Measurements from ENCODE around the gene DNAH7. TPM values are rescaled to one million over a fixed set of nuclear protein-coding genes. Genes with fewer than 3 reads are reported as not detected.
"Not testable (repeated sequence)": the region's sequence is repeated elsewhere in the genome, so short reads cannot be mapped to it uniquely, and the experiment has no call there.

Gene DNAH7
- total RNA-seq, 1 donor from 2014 or later: 0.25 TPM

- ATAC-seq (no peak), DNase-seq (no peak)
- intact Hi-C loops (cut with micrococcal nuclease): no loop called here
These were observed 73.1 kb downstream of the DNAH7 start for GRCh38 chr2:195995499-195995898.

GRCh38 chr2:195993623-195994022, 75.0 kb downstream of the DNAH7 start:
- intact Hi-C loops (cut with micrococcal nuclease): no loop called here
- ATAC-seq (no peak), DNase-seq (no peak)

DNA sequence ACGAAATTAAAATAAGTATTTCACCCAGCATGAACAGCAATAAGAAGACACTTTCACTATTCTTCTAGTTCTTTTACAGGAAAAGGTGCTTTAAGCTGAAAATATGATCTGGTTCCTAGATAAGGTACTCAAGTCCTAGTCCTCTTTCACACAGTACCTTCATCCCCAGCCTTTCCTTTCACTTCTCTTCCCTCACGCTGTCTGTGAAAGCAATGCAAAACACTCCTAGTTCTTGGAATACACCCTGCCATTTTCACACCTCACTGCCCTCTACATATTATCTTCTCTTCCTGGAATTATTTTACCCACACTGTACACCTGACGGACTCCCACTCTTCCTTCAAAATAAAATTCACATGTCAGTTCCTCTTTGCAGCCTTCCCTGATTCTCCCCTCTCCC, 82.9 kb downstream of the DNAH7 start:
- intact Hi-C loops (cut with micrococcal nuclease): no loop called here
- no peak for ATAC-seq

GRCh38 chr2:195984923-195985726, 83.5 kb downstream of the DNAH7 start:
- intact Hi-C loops (cut with micrococcal nuclease): no loop called here
- no peak for ATAC-seq

More for the DNA sequence above, 82.9 kb downstream of the DNAH7 start:
- DNase-seq: no peak

GRCh38 chr2:195967336-195967735, 101.3 kb downstream of the DNAH7 start:
- ATAC-seq (no peak), DNase-seq (no peak)
- intact Hi-C loops (cut with micrococcal nuclease): no loop called here

More at GRCh38 chr2:195984923-195985726, 83.5 kb downstream of the DNAH7 start:
- no peak for DNase-seq

DNA sequence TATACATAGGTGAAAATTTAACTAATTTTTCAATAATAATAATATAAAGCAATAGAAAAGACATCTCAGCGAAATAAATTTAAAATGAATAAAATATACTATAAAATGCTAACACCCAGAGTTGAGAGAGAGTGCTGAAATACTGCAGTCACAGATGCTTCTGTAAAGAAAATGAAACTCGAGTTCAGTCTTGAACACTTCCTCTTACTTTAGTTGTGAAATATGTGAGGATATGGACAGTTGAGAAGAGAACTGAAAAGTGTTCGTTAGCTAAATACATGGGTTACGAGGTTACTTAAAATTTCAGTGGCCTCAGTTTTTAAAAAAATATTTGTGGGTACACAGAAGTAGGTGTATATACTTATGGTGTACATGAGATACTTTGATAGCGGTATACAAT, 106.8 kb downstream of the DNAH7 start:
- intact Hi-C loops (cut with micrococcal nuclease): no loop called here
- DNase-seq (no peak), ATAC-seq (no peak)

- no peak for DNase-seq
- intact Hi-C loops (cut with micrococcal nuclease): no loop called here
These were observed 109.3 kb downstream of the DNAH7 start for GRCh38 chr2:195959341-195959740.

DNA sequence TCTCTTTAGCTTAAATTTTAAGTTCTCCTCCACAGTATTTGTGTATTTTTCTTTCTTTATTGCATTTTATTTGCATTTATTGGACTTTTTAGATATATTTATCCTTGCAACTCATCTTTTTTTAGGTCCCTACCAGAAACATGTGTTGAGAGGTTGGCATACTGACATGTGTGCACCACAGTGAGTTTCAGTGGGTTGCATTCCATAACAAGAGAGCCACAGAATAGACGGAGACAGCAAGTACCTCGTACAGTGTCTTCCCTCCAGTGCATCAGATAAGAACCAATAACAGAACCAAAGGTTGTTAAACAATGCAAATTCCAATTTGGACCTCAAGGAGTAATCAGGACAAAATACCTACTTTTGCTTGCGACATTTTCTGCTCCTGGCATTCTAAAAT, 111.9 kb downstream of the DNAH7 start:
- DNase-seq (no peak), ATAC-seq (no peak)
- intact Hi-C loops (cut with micrococcal nuclease): no loop called here

More at GRCh38 chr2:195959341-195959740, 109.3 kb downstream of the DNAH7 start:
- ATAC-seq: no peak

- intact Hi-C loops (cut with micrococcal nuclease): no loop called here
- DNase-seq (no peak), ATAC-seq (no peak)
These were observed 123.6 kb downstream of the DNAH7 start for GRCh38 chr2:195945056-195945455.

- ATAC-seq (no peak), DNase-seq (no peak)
- intact Hi-C loops (cut with micrococcal nuclease): no loop called here
These were observed 131.5 kb downstream of the DNAH7 start for GRCh38 chr2:195937176-195937575.

- ATAC-seq: no peak
- intact Hi-C loops (cut with micrococcal nuclease): no loop called here
- no peak for DNase-seq
These were observed 134.2 kb downstream of the DNAH7 start for GRCh38 chr2:195934484-195934883.

DNA sequence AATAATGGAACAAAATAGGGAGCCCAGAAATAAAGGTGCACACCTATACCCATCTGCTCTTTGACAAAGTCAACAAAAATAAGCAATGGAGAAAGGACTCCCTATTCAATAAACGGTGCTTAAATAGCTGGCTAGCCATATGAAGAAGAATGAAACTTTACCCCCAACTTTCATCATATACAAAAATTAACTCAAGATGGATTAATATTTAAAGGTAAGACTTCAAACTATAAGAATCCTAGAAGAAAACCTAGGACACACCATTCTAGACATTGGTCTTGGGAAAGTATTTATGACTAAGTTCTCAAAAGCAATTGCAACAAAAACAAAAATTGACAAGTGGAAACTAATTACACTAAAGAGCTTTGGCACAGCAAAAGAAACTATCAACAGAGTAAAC, 139.1 kb downstream of the DNAH7 start:
- intact Hi-C loops (cut with micrococcal nuclease): no loop called here
- DNase-seq (no peak), ATAC-seq (no peak)

DNA sequence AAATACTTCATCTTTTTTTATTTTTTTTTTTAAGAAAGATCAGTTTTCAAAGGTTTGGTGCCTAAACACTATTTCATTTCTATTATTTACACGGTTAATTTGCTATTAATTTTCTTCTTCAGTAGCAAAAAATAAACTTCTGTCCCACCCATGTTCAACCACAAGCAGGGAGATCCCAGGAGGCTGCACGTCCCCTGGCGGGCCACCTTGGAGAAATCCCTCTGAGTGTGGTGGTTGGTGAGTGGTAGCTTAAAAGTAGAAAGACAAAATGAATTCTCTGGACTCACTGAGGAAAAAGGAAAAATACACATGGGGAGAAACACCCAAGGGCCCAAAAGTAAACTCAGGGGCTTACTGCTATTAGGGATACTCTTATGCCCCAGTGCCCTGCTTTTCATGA, 143.5 kb downstream of the DNAH7 start:
- intact Hi-C loops (cut with micrococcal nuclease): no loop called here
- ATAC-seq: no peak
- DNase-seq: no peak

GRCh38 chr2:195923889-195924288, 144.7 kb downstream of the DNAH7 start:
- ATAC-seq (no peak), DNase-seq (no peak)
- intact Hi-C loops (cut with micrococcal nuclease): no loop called here

DNA sequence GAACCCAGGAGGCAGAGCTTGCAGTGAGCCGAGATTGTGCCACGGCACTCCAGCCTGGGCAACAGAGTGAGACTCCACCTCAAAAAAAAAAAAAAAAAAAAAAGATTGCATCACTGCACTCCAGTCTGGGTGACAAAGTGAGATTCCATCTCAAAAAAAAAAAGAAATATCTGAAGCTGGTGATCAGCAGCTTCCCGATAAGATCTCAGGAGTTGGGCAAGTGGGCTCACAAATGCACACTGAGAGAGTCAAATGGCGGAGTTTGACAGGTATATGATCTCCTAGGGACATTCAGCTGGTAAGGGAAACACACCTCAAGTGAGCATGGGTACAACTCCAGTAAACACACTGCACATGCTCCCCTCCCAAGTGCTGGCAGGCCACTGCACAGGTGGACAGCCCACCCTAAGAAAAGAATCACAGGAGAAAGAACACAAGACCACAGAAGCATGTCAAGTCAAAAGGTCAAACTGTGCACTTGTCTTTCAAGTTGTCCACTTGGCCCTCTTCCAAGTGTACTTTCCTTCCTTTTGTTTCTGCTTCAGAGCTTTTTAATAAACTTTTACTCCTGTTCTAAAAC, 151.5 kb downstream of the DNAH7 start:
- intact Hi-C loops (cut with micrococcal nuclease); ATAC-seq; DNase-seq: not testable (repeated sequence)

DNA sequence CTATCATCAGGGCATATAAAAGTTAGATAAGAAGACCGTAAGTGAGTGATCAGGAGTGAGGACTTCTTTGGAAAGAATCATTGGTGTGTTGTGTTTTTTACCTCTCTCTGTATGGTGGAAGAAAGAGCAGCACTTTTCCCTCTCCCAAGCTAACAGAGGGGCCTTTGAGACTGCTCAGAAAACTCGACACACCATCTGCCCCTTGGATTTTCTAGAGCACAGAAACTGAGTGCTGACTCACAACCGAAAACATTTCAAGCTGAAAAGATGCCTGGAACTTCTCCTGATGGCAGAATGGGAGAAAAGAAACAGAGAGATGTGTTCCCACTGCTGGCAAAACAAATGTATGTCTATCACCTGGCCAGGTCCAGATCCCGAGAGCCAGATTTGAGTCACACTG, 156.6 kb downstream of the DNAH7 start:
- intact Hi-C loops (cut with micrococcal nuclease): no loop called here
- DNase-seq: no peak
- no peak for ATAC-seq

DNA sequence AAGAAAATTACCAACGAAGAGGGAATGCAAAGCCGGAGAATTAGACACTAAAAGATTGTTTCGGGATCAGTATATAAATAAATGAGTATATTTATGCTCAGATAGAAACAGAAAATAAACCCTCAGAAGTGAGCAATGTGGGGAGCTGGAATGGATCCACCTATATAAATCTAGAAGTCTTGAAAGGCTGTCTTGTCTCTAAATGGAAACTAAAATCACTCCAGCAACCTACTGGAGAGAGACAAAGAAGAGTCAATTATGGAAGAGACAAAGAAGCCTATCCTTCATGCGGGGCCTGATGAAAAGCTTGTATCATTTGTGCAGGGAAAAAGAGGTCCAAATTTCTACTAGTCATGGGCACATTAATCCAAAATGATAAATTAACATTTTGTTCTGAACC, 158.1 kb downstream of the DNAH7 start:
- intact Hi-C loops (cut with micrococcal nuclease): no loop called here
- DNase-seq: no peak
- no peak for ATAC-seq

- intact Hi-C loops (cut with micrococcal nuclease): no loop called here
- ATAC-seq: no peak
- DNase-seq: no peak
These were observed 158.7 kb downstream of the DNAH7 start for GRCh38 chr2:195909926-195910325.

- ATAC-seq: no peak
- intact Hi-C loops (cut with micrococcal nuclease): no loop called here
- no peak for DNase-seq
These were observed 161.2 kb downstream of the DNAH7 start for GRCh38 chr2:195907474-195907873.

DNA sequence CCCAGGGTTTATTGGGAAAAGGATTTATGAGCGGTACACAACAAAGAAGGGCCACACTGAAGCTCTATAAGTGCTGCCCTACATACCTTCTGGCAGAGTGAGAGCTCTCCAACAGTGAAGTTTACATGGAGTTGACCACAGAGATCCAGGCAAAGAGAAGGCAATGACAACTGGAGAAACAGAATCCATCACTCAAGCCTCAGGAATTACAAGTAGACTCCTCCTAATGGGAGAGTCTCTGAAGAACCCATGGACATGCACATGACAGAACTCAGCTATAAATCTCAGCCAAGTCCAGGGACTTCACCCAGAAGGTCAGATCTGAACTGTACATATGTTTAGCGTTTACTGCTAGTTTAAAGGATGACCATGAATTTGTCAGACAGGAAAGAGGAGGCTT, 164.7 kb downstream of the DNAH7 start:
- ATAC-seq (no peak), DNase-seq (no peak)
- intact Hi-C loops (cut with micrococcal nuclease): no loop called here

GRCh38 chr2:195902857-195903256, 165.8 kb downstream of the DNAH7 start:
- intact Hi-C loops (cut with micrococcal nuclease): no loop called here
- no peak for DNase-seq
- no peak for ATAC-seq

All from left ventricle myocardium superior (tissue), 1 donor.